Endothelial cell of umbilical vein (primary cell): Measurements from ENCODE around the gene DUSP3. TPM values are rescaled to one million over a fixed set of nuclear protein-coding genes. Genes with fewer than 3 reads are reported as not detected.

ENCODE experiments used
- BruUV-seq: library from RNA; stranded (reverse); fragments of 400-500 nt; replicated peaks from 2 replicates; lab custom pipeline; 2021; lab: Mats Ljungman, UMichigan
- CTCF ChIA-PET: fragments of 300-600, 350-600 bp; sonication (Branson Sonifier 250); formaldehyde crosslinking; loops from one replicate; lab custom pipeline; 2021; ENCODE audit warnings: antibody characterized with exemption, inconsistent platforms; lab: Charles Lee
- POLR2A ChIA-PET: fragments of 300-600, 350-600 bp; sonication (Branson Sonifier 250); formaldehyde crosslinking; loops from one replicate; lab custom pipeline; 2021; ENCODE audit warnings: antibody characterized with exemption, inconsistent platforms; lab: Charles Lee
- DNase-seq: peaks from one replicate; pipeline ENCODE4 v3.0.0-alpha.2; 2011; ENCODE audit warnings: low read depth, low spot score
- FAIRE-seq: peaks from 2 replicates; lab custom pipeline; 2011; peaks lifted over from hg19 to GRCh38; lab: Jason Lieb, UNC
- H2AFZ ChIP-seq: 2 replicates; pipeline ENCODE4 v1.6.0; 2012; ENCODE audit warnings: low read depth, low read length, control low read depth, inconsistent platforms
- H3K27ac ChIP-seq: 2 replicates; pipeline ENCODE4 v1.5.1; 2011; ENCODE audit warnings: low read depth, mild to moderate bottlenecking, control low read depth, low read length, moderate library complexity; ENCODE audit not compliant: insufficient read depth
- H3K27me3 ChIP-seq, 2 experiments: 2 replicates each; pipeline versions ENCODE4 v1.6.0 to v1.6.1; 2011; ENCODE audit warnings: low read length in 2 of 2, mixed read lengths in 1 of 2; ENCODE audit not compliant: control insufficient read depth in 2 of 2, insufficient read depth in 2 of 2
- H3K36me3 ChIP-seq, 2 experiments: 2 replicates in 1 of 2; 3 replicates in 1 of 2; pipeline ENCODE4 v1.5.1; 2011; ENCODE audit warnings: low read length in 2 of 2, mild to moderate bottlenecking in 1 of 2, moderate library complexity in 1 of 2; ENCODE audit not compliant: control insufficient read depth in 2 of 2, insufficient read depth in 2 of 2; ENCODE audit errors: extremely low read depth in 1 of 2
- H3K4me1 ChIP-seq: 3 replicates; pipeline ENCODE4 v1.5.1; 2011; ENCODE audit warnings: mild to moderate bottlenecking, low read length; ENCODE audit not compliant: control insufficient read depth, insufficient read depth; ENCODE audit errors: extremely low read depth
- H3K4me2 ChIP-seq: 2 replicates; pipeline ENCODE4 v1.6.1; 2011; ENCODE audit warnings: low read length, control low read depth, mixed read lengths; ENCODE audit not compliant: insufficient read depth
- H3K4me3 ChIP-seq, 3 experiments: fragments of 200-600 bp in 1 of 3; sonication (generic), shearing (Covaris generic) in 1 of 3; replicated peaks in 1 of 3; 2 replicates each; pipeline ENCODE4 v1.5.1; 2011 to 2016; ENCODE audit warnings: control low read depth in 3 of 3, low read length in 3 of 3, mild to moderate bottlenecking in 2 of 3, inconsistent platforms in 1 of 3, low read depth in 1 of 3, moderate library complexity in 1 of 3; ENCODE audit not compliant: insufficient read depth in 1 of 3
- H3K79me2 ChIP-seq: 2 replicates; pipeline ENCODE4 v1.6.0; 2012; ENCODE audit warnings: low read length, inconsistent platforms; ENCODE audit not compliant: control insufficient read depth, insufficient read depth
- H3K9ac ChIP-seq: replicated peaks from 2 replicates; pipeline ENCODE3; 2011; ENCODE audit warnings: low read length, control low read depth; ENCODE audit not compliant: insufficient read depth; ENCODE audit errors: extremely low read depth
- H3K9me1 ChIP-seq: replicated peaks from 3 replicates; pipeline ENCODE4 v1.6.0; 2011; ENCODE audit warnings: mild to moderate bottlenecking, low read length; ENCODE audit not compliant: control insufficient read depth, insufficient read depth; ENCODE audit errors: extremely low read depth
- H3K9me3 ChIP-seq: replicated peaks from 2 replicates; pipeline ENCODE4 v1.5.1; 2012; ENCODE audit warnings: low read length, inconsistent platforms; ENCODE audit not compliant: control insufficient read depth, insufficient read depth
- H4K20me1 ChIP-seq: replicated peaks from 2 replicates; pipeline ENCODE3; 2011; ENCODE audit warnings: mild to moderate bottlenecking, low read length; ENCODE audit not compliant: control insufficient read depth, insufficient read depth; ENCODE audit errors: extremely low read depth
- CTCF ChIP-seq, 2 donors: IDR thresholded peaks; 1 replicate in 1 of 2; 2 replicates in 1 of 2; pipeline ENCODE4 v1.5.1; 2011; ENCODE audit warnings: low read length in 2 of 2, mild to moderate bottlenecking in 2 of 2, moderate library complexity in 2 of 2, control low read depth in 1 of 2, inconsistent platforms in 1 of 2, low read depth in 1 of 2; ENCODE audit not compliant: insufficient read depth in 1 of 2; ENCODE audit errors: extremely low read depth in 1 of 2
- EZH2 ChIP-seq: IDR thresholded peaks from 2 replicates; pipeline ENCODE4 v1.6.1; 2012; ENCODE audit warnings: borderline replicate concordance, low read depth, mild to moderate bottlenecking, moderate library complexity, low read length, inconsistent platforms; ENCODE audit not compliant: severe bottlenecking
- FOS ChIP-seq: IDR thresholded peaks from 2 replicates; pipeline ENCODE4 v1.6.1; 2011; ENCODE audit warnings: mild to moderate bottlenecking, low read length, moderate library complexity, borderline replicate concordance; ENCODE audit not compliant: insufficient read depth
- GATA2 ChIP-seq: IDR thresholded peaks from 2 replicates; pipeline ENCODE4 v1.7.0; 2011; ENCODE audit warnings: low read depth, mild to moderate bottlenecking, moderate library complexity, mixed read lengths, low read length; ENCODE audit not compliant: insufficient read length, insufficient read depth
- JUN ChIP-seq: IDR thresholded peaks from 2 replicates; pipeline ENCODE4 v1.6.1; 2011; ENCODE audit warnings: borderline replicate concordance, low read depth; ENCODE audit not compliant: insufficient read length, insufficient read depth
- MAX ChIP-seq: IDR thresholded peaks from 2 replicates; pipeline ENCODE4 v1.6.1; 2011; ENCODE audit not compliant: insufficient read depth, insufficient read length
- MYC ChIP-seq: IDR thresholded peaks from one replicate; pipeline ENCODE4 v1.6.1; 2011; ENCODE audit warnings: mild to moderate bottlenecking, low read depth, low read length
- POLR2A ChIP-seq: IDR thresholded peaks from 2 replicates; pipeline ENCODE4 v1.6.1; 2012; ENCODE audit warnings: low read depth, mild to moderate bottlenecking, control low read depth, low read length
- POLR2AphosphoS5 ChIP-seq: IDR thresholded peaks from 2 replicates; pipeline ENCODE4 v1.6.1; 2012; ENCODE audit warnings: low read depth, mild to moderate bottlenecking, control low read depth, low read length, moderate library complexity; ENCODE audit not compliant: insufficient read depth
- dilution Hi-C: fragments of 300-500 bp; cut with MboI; formaldehyde crosslinking; loops from one replicate; pipeline ENCODE4 v1.15.0; 2019; ENCODE audit warnings: low sequenced_read_pairs; ENCODE audit not compliant: extremely low pct_ligation_motif_present
- intact Hi-C: fragments of 100-400 bp; cut with micrococcal nuclease; formaldehyde crosslinking; loops from one replicate; pipeline ENCODE4 v1.10.0; 2022
- polyA plus RNA-seq, 4 experiments: library from polyadenylated mRNA; depleted of rRNA in 3 of 4; stranded (reverse) in 3 of 4; unstranded in 1 of 4; fragments of >200 nt; gene quantifications; 2 replicates each; pipeline versions ENCODE4 v1.2.1 to v1.2.3, GENCODE V29; 2011 to 2012; ENCODE audit warnings: missing spikeins in 1 of 4
- total RNA-seq: library from RNA; stranded (reverse); gene quantifications from 2 replicates; pipeline ENCODE4 v1.2.3, GENCODE V29; 2021

Gene DUSP3
- total and polyA plus RNA-seq, 2 donors (not counting 3 experiments of a cell fraction or from before 2014, with no cell fraction given) = 46.8 to 57.7 TPM

GRCh38 chr17:43779145-43780125 is 658 bp upstream of the DUSP3 start:
- H3K27ac ChIP-seq = peak overlapping the region; percentile 91
- DNase-seq = peak; percentile 71
- dilution Hi-C loops = no loop called here
- no peaks in the 10 kb centered on the region for H3K9me3 ChIP-seq
- H3K4me1 ChIP-seq = peaks cover 22% of the 10 kb centered on the region
- peak overlapping the region; percentile 62 for H3K4me2 ChIP-seq
- peaks cover 4 to 6% of the 10 kb centered on the region in 2 experiments for H3K36me3 ChIP-seq
- H4K20me1 ChIP-seq = no peaks in the 10 kb centered on the region
- H3K4me3 ChIP-seq = peak overlapping the region; percentile 47 to 98 (median 63)
- ChIA-PET CTCF (interaction anchor here (0.7 to 4.5 kb wide), 9 partner anchors 11 to 658 kb away, joined by 3 to 27 read pairs (median 6); partner anchors contain the start of gene CD300LG), POLR2A (interaction anchor here (0.9 kb wide), 2 partner anchors 9 to 24 kb away, joined by 3 read pairs; no protein-coding TSS in a partner anchor)
- H3K79me2 ChIP-seq = peaks cover 10% of the 10 kb centered on the region
- H2AFZ ChIP-seq = peak overlapping the region; percentile 74
- H3K9ac ChIP-seq = peak overlapping the region; percentile 96
- peaks cover 0 to 3% of the 10 kb centered on the region in 2 experiments for H3K27me3 ChIP-seq
- intact Hi-C loops = loop anchor here (1.0 to 2.0 kb wide), 2 partner anchors 53 to 67 kb away; partner anchors contain the start of gene MPP3
- no peaks in the 10 kb centered on the region for H3K9me1 ChIP-seq
- peak; percentile 20 for TF ChIP-seq GATA2
- TF ChIP-seq CTCF (IDR thresholded peaks at IDR 0.05; ENCODE audit: extremely low read depth in 1 of 2, insufficient read depth in 1 of 2, low read depth in 1 of 2, low read length in 2 of 2) = peak in 1 of 2 donors; percentile 23
- no peak for TF ChIP-seq MAX
- no peak for TF ChIP-seq FOS
- no peak for TF ChIP-seq EZH2
- no peak for TF ChIP-seq JUN
- TF ChIP-seq POLR2AphosphoS5 = no peak
- TF ChIP-seq POLR2A = no peak
- no peak for TF ChIP-seq MYC
- peak; percentile 33 for FAIRE-seq
- no TSS peak for BruUV-seq
